KOPT-K1 (cell line): ENCODE measurements around the gene POC5.

Experiments used
- H3K27ac ChIP-seq: fragments of 200-600 bp; sonication (generic); 2 replicates; pipeline ENCODE4 v1.5.1; 2016; ENCODE audit warnings: antibody characterized with exemption, mild to moderate bottlenecking, low read depth, low read length; ENCODE audit not compliant: poor library complexity, severe bottlenecking
- H3K36me3 ChIP-seq: fragments of 200-600 bp; sonication (generic); 2 replicates; pipeline ENCODE4 v1.5.1; 2017; ENCODE audit warnings: antibody characterized with exemption, mild to moderate bottlenecking, low read length, moderate library complexity; ENCODE audit not compliant: insufficient read depth
- H3K9me3 ChIP-seq: fragments of 200-600 bp; sonication (generic); 2 replicates; pipeline ENCODE4 v1.5.1; 2017; ENCODE audit warnings: antibody characterized with exemption, low read length, mild to moderate bottlenecking; ENCODE audit not compliant: insufficient read depth, poor library complexity, severe bottlenecking

The POC5 gene

GRCh38 chr5:75678155-75678554, 39.1 kb downstream of the POC5 start:
- Histone ChIP-seq H3K27ac (no peak overlapping the region), H3K9me3 (no peaks in the 10 kb centered on the region), H3K36me3 (peaks cover 69% of the 10 kb centered on the region)

DNA sequence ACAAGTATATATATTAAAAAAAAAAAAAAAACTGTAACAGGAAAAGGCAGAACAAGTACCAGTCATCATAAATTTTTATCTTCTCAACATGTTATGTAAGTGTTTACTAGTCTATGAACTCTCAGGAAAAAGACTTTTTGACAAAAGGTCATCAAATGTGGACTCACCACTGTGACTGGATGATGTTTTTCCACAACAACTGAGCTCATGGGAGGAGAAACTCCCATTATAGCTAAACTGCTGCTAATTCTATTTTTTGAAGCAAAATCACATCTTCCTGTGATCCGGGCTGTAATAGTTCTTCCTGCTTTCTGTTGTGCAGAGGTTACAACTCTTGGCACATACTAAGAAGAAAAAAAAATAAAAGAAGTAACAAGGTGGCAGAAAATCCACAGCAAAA, 39.6 kb downstream of the POC5 start:
- Histone ChIP-seq H3K27ac (no peak overlapping the region), H3K36me3 (peaks cover 70% of the 10 kb centered on the region), H3K9me3 (no peaks in the 10 kb centered on the region)

DNA sequence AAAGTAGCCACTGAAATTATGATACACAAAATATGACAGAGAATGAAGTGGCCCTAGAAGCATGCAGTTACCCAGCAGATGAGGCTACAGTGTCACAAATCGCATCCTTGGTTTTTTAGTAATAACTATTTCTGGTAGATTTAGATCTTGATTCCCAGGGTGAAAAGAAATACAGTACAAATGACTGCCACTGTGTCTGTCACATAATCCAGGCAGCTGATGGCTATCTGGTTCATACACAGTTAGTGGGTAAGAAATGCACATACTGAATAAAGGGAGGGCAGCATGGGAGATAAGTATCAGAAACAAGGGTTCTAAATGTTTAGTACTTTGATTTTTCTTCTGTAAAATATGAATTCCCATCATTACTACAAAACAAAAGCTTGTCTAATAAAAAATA, 41.5 kb downstream of the POC5 start:
- Histone ChIP-seq H3K27ac (no peak overlapping the region), H3K36me3 (peaks cover 77% of the 10 kb centered on the region), H3K9me3 (no peaks in the 10 kb centered on the region)

- no peak overlapping the region for H3K27ac ChIP-seq
- peaks cover 54% of the 10 kb centered on the region for H3K36me3 ChIP-seq
- H3K9me3 ChIP-seq: no peaks in the 10 kb centered on the region
These were observed 44.6 kb downstream of the POC5 start for GRCh38 chr5:75672616-75673015.

GRCh38 chr5:75671506-75671905, 45.7 kb downstream of the POC5 start:
- no peak overlapping the region for H3K27ac ChIP-seq
- H3K9me3 ChIP-seq: no peaks in the 10 kb centered on the region
- peaks cover 44% of the 10 kb centered on the region for H3K36me3 ChIP-seq

GRCh38 chr5:75670577-75670976, 46.7 kb downstream of the POC5 start:
- H3K9me3 ChIP-seq: no peaks in the 10 kb centered on the region
- peaks cover 35% of the 10 kb centered on the region for H3K36me3 ChIP-seq
- H3K27ac ChIP-seq: no peak overlapping the region

GRCh38 chr5:75668977-75669689, 48.1 kb downstream of the POC5 start:
- no peaks in the 10 kb centered on the region for H3K9me3 ChIP-seq
- H3K27ac ChIP-seq: no peak overlapping the region
- peaks cover 20% of the 10 kb centered on the region for H3K36me3 ChIP-seq

DNA sequence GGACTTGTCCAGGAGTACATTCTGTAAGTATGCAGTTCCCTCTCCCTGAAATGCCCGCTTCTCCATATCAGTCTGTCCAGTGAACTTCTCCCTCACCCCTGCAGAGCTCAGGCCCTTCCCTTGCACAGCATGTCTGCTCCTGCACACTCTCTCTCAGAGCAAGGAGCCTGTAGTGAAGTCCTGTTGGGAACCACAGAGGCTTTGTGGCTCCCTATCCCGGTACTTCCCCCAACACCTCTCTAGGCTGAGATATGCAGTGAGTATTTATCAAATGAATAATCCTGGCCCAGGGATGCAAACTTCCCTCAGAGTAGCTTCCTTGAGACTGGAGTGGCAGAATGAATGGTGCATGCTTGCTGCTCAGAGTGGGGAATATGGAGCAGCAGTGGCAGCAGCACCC, 48.8 kb downstream of the POC5 start:
- Histone ChIP-seq H3K9me3 (no peaks in the 10 kb centered on the region), H3K36me3 (peaks cover 15% of the 10 kb centered on the region), H3K27ac (no peak overlapping the region)

GRCh38 chr5:75667586-75667985, 49.7 kb downstream of the POC5 start:
- peaks cover 7% of the 10 kb centered on the region for H3K36me3 ChIP-seq
- no peaks in the 10 kb centered on the region for H3K9me3 ChIP-seq
- H3K27ac ChIP-seq: no peak overlapping the region

GRCh38 chr5:75666801-75667200, 50.4 kb downstream of the POC5 start:
- H3K27ac ChIP-seq: no peak overlapping the region

GRCh38 chr5:75664979-75665378, 52.3 kb downstream of the POC5 start:
- H3K27ac ChIP-seq: no peak overlapping the region
- no peaks in the 10 kb centered on the region for H3K36me3 ChIP-seq
- H3K9me3 ChIP-seq: no peaks in the 10 kb centered on the region

More at GRCh38 chr5:75666801-75667200, 50.4 kb downstream of the POC5 start:
- Histone ChIP-seq H3K9me3 (no peaks in the 10 kb centered on the region), H3K36me3 (no peaks in the 10 kb centered on the region)

DNA sequence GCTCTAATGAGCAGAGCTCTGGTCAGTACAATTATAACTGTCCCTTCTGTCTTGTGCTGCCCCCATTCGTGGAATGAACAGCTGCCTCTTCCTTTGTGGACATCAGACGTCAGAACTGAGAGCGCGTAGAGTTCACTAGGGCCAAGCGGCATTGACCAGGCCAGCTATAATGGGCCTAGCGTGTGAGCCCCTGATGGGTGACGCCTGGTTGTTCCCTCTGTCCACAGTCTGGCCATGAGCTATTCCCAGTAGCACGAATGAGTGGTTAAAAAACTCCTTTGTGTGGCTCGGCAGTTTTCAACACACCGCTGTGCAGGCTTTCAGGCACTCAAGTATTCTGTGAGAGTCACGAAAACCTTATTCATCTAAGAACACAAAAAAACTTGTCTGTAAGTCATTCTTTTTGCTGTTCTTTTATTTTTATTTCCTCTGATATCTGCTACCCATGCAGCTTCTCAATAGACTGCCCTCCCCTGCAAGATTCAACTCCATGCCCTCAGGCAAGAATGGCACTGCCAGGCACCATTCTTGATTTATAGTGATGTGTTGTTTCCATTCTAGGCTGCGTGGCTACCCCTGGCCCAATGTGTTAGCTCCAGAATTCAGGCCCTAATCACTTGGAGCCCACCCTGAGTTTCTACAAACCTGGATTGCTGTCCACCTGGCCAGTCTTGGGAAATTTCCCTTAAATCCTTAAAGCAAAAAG, 53.5 kb downstream of the POC5 start:
- Histone ChIP-seq H3K27ac (no peak overlapping the region), H3K9me3 (no peaks in the 10 kb centered on the region), H3K36me3 (no peaks in the 10 kb centered on the region)

DNA sequence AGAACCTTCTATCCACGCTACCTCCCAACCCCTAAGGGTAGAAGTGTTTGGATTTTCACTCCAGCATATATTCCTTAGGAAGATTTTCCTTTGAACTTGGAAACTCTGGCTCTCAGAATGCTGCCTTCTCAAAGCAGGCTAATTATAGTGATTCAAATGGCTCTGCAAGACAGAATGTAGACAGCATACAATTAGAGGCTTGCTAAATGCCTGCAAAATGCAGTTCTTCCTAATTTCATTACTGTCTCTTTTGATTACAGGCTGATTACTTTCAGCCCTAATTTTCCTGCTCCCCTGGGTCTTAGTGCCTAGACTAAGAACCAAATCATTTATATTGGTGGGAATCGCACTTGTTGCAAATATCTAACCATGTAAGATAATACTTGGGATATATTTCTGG, 55.2 kb downstream of the POC5 start:
- Histone ChIP-seq H3K9me3 (no peaks in the 10 kb centered on the region), H3K36me3 (no peaks in the 10 kb centered on the region), H3K27ac (no peak overlapping the region)

- H3K36me3 ChIP-seq: no peaks in the 10 kb centered on the region
- H3K9me3 ChIP-seq: no peaks in the 10 kb centered on the region
- H3K27ac ChIP-seq: no peak overlapping the region
These were observed 56.4 kb downstream of the POC5 start for GRCh38 chr5:75660678-75661465.

- Histone ChIP-seq H3K36me3 (no peaks in the 10 kb centered on the region), H3K9me3 (no peaks in the 10 kb centered on the region), H3K27ac (no peak overlapping the region)
These were observed 57.3 kb downstream of the POC5 start for GRCh38 chr5:75659791-75660450.
